ENCODE results near the gene THOC6. TPM values are rescaled to one million over a fixed set of nuclear protein-coding genes. Genes with fewer than 3 reads are reported as not detected.
A peak's percentile ranks its signal among the peaks of the same experiment; 100 is the strongest.

THOC6 gene
- total and polyA plus RNA-seq, 2 donors (not counting 1 experiment from before 2014, with no cell fraction given), result 28.5 to 52.2 TPM

GRCh38 chr16:3000540-3000939 lies 23.3 kb upstream of the THOC6 start:
- ChIA-PET POLR2A (no interaction called here), CTCF (interaction anchor here (9.6 kb wide), 1 partner anchor 29 kb away, joined by 213 read pairs; no protein-coding TSS in a partner anchor)
- no peak for TF ChIP-seq EZH2 (IDR thresholded peaks at IDR 0.05; ENCODE audit: borderline replicate concordance, insufficient read depth, low read depth, low read length, poor library complexity, severe bottlenecking)
- TF ChIP-seq CTCF (IDR thresholded peaks at IDR 0.05), result no peak
- H3K4me2 ChIP-seq (replicated peaks; ENCODE audit: low read depth, low read length, poor library complexity, severe bottlenecking), result no peak overlapping the region
- H3K4me1 Mint-ChIP-seq, result peaks cover 6% of the 10 kb centered on the region
- H3K27me3 Mint-ChIP-seq, result peaks cover 3% of the 10 kb centered on the region
- H2AFZ ChIP-seq (ENCODE audit: insufficient read depth, low read depth, low read length, poor library complexity, severe bottlenecking), result no peak overlapping the region
- H3K27ac Mint-ChIP-seq, result no peak overlapping the region
- H3K4me3 Mint-ChIP-seq, result no peak overlapping the region
- no peaks in the 10 kb centered on the region for H3K36me3 ChIP-seq (replicated peaks in 1 of 2; ENCODE audit: control extremely low read depth in 1 of 2, control insufficient read depth in 1 of 2, extremely low read depth in 1 of 2, insufficient read depth in 2 of 2, low read length in 1 of 2)
- H3K27me3 ChIP-seq (replicated peaks in 1 of 4; ENCODE audit: control extremely low read depth in 1 of 4, control insufficient read depth in 3 of 4, insufficient read depth in 4 of 4, low read length in 3 of 4), result peaks cover 0 to 8% (median 0%) of the 10 kb centered on the region in 4 experiments
- no peak overlapping the region for H3K9ac ChIP-seq (ENCODE audit: low read length)
- no peak overlapping the region for H3K4me3 ChIP-seq (ENCODE audit: control extremely low read depth in 1 of 5, extremely low read depth in 1 of 5, insufficient read depth in 1 of 5, low read depth in 2 of 5, low read length in 4 of 5)
- no peaks in the 10 kb centered on the region for H3K9me3 Mint-ChIP-seq (ENCODE audit: insufficient read depth)
- no peaks in the 10 kb centered on the region for H3K79me2 ChIP-seq (ENCODE audit: control insufficient read depth, insufficient read depth, low read length)
- no peak for ATAC-seq (ENCODE audit: low read depth)
- no peak for DNase-seq
- 82% methylated on average over 3 of the region's 4 CpGs for WGBS (ENCODE audit: insufficient coverage)
- peaks cover 0 to 5% (median 0%) of the 10 kb centered on the region in 3 donors for H3K9me3 ChIP-seq (ENCODE audit: control extremely low read depth in 1 of 3, control insufficient read depth in 2 of 3, insufficient read depth in 1 of 3, low read length in 2 of 3)
- no peaks in the 10 kb centered on the region for H4K20me1 ChIP-seq (ENCODE audit: control insufficient read depth, insufficient read depth, low read length, poor library complexity, severe bottlenecking)
- peaks cover 3 to 8% of the 10 kb centered on the region in 2 donors for H3K4me1 ChIP-seq (ENCODE audit: control insufficient read depth in 2 of 2, insufficient read depth in 2 of 2, low read length in 2 of 2)
- H3K27ac ChIP-seq (ENCODE audit: low read length in 2 of 2), result no peak overlapping the region
- intact Hi-C loops (cut with micrococcal nuclease), result no loop called here

GRCh38 chr16:3001316-3001715 lies 22.5 kb upstream of the THOC6 start:
- H3K4me3 Mint-ChIP-seq, result no peak overlapping the region
- no peaks in the 10 kb centered on the region for H3K9me3 Mint-ChIP-seq (ENCODE audit: insufficient read depth)
- Histone ChIP-seq H3K4me2 (replicated peaks; ENCODE audit: low read depth, low read length, poor library complexity, severe bottlenecking) (no peak overlapping the region), H3K4me1 (ENCODE audit: control insufficient read depth in 2 of 2, insufficient read depth in 2 of 2, low read length in 2 of 2) (peaks cover 3 to 8% of the 10 kb centered on the region in 2 donors), H3K9me3 (ENCODE audit: control extremely low read depth in 1 of 3, control insufficient read depth in 2 of 3, insufficient read depth in 1 of 3, low read length in 2 of 3) (peaks cover 0 to 5% (median 0%) of the 10 kb centered on the region in 3 donors), H2AFZ (ENCODE audit: insufficient read depth, low read depth, low read length, poor library complexity, severe bottlenecking) (no peak overlapping the region), H3K27ac (ENCODE audit: low read length in 2 of 2) (no peak overlapping the region), H3K36me3 (replicated peaks in 1 of 2; ENCODE audit: control extremely low read depth in 1 of 2, control insufficient read depth in 1 of 2, extremely low read depth in 1 of 2, insufficient read depth in 2 of 2, low read length in 1 of 2) (no peaks in the 10 kb centered on the region), H3K9ac (ENCODE audit: low read length) (no peak overlapping the region), H3K4me3 (ENCODE audit: control extremely low read depth in 1 of 5, extremely low read depth in 1 of 5, insufficient read depth in 1 of 5, low read depth in 2 of 5, low read length in 4 of 5) (no peak overlapping the region), H4K20me1 (ENCODE audit: control insufficient read depth, insufficient read depth, low read length, poor library complexity, severe bottlenecking) (no peaks in the 10 kb centered on the region), H3K27me3 (replicated peaks in 1 of 4; ENCODE audit: control extremely low read depth in 1 of 4, control insufficient read depth in 3 of 4, insufficient read depth in 4 of 4, low read length in 3 of 4) (peaks cover 0 to 8% (median 0%) of the 10 kb centered on the region in 4 experiments), H3K79me2 (ENCODE audit: control insufficient read depth, insufficient read depth, low read length) (no peaks in the 10 kb centered on the region)
- intact Hi-C loops (cut with micrococcal nuclease), result no loop called here
- ChIA-PET POLR2A (no interaction called here), CTCF (interaction anchor here (9.6 kb wide), 1 partner anchor 28 kb away, joined by 213 read pairs; no protein-coding TSS in a partner anchor)
- H3K27me3 Mint-ChIP-seq, result peaks cover 3% of the 10 kb centered on the region
- ATAC-seq (ENCODE audit: low read depth) (no peak), DNase-seq (no peak)
- H3K27ac Mint-ChIP-seq, result peak overlapping the region; percentile 74
- no peak for TF ChIP-seq EZH2 (IDR thresholded peaks at IDR 0.05; ENCODE audit: borderline replicate concordance, insufficient read depth, low read depth, low read length, poor library complexity, severe bottlenecking)
- 76% methylated on average over 11 of the region's 12 CpGs for WGBS (ENCODE audit: insufficient coverage)
- peaks cover 6% of the 10 kb centered on the region for H3K4me1 Mint-ChIP-seq

Measured in B cell (primary cell).